DMS 273 (cell line): ENCODE data around the gene HOXA4.

Experiments used
- DNase-seq: peaks from one replicate; lab custom pipeline; 2025; ENCODE audit not compliant: unreplicated experiment; lab: John Stamatoyannopoulos, UW

HOXA4 gene

GRCh38 chr7:27095050-27095896 lies 35.3 kb downstream of the HOXA4 start:
- no peak for DNase-seq

- no peak for DNase-seq
Measured at GRCh38 chr7:27094304-27095049, 36.1 kb downstream of the HOXA4 start.

- no peak for DNase-seq
Measured at GRCh38 chr7:27093184-27093895, 37.2 kb downstream of the HOXA4 start.

GRCh38 chr7:27092819-27093110 lies 37.8 kb downstream of the HOXA4 start:
- DNase-seq: no peak

GRCh38 chr7:27091941-27092818 lies 38.4 kb downstream of the HOXA4 start:
- DNase-seq: no peak

- no peak for DNase-seq
Measured at GRCh38 chr7:27091105-27091504, 39.5 kb downstream of the HOXA4 start.

GRCh38 chr7:27088002-27088922 lies 42.3 kb downstream of the HOXA4 start:
- no peak for DNase-seq

- no peak for DNase-seq
Measured at GRCh38 chr7:27083646-27084045, 46.9 kb downstream of the HOXA4 start.

GRCh38 chr7:27082171-27082570 lies 48.4 kb downstream of the HOXA4 start:
- no peak for DNase-seq

- no peak for DNase-seq
Measured at GRCh38 chr7:27080844-27081436, 49.6 kb downstream of the HOXA4 start.

- DNase-seq: no peak
Measured at GRCh38 chr7:27079234-27079975, 51.2 kb downstream of the HOXA4 start.

- DNase-seq: no peak
Measured at GRCh38 chr7:27078616-27079233, 51.8 kb downstream of the HOXA4 start.
